HepG2 (cell line): ENCODE measurements around the gene TGIF1. TPM values are rescaled to one million over a fixed set of nuclear protein-coding genes. Genes with fewer than 3 reads are reported as not detected.

Experiments
- AKAP8 ChIP-seq: sonication (generic); formaldehyde crosslinking; IDR thresholded peaks from 2 replicates; pipeline ENCODE4 v1.5.1; 2020; ENCODE audit warnings: mild to moderate bottlenecking, missing genetic modification reagents
- CSRNP1 ChIP-seq: sonication (generic); formaldehyde crosslinking; IDR thresholded peaks from 2 replicates; pipeline ENCODE4 v1.8.1; 2023; ENCODE audit warnings: mild to moderate bottlenecking, missing genetic modification reagents
- FOXK1 ChIP-seq: sonication (generic); formaldehyde crosslinking; IDR thresholded peaks from 2 replicates; pipeline ENCODE4 v1.4.0; 2020; ENCODE audit warnings: low read depth, missing genetic modification reagents, borderline replicate concordance
- MNT ChIP-seq: fragments of 450-650 bp; IDR thresholded peaks from 2 replicates; pipeline ENCODE4 v1.6.1; 2016
- MTF2 ChIP-seq: sonication (generic); formaldehyde crosslinking; IDR thresholded peaks from 2 replicates; pipeline ENCODE4 v1.5.0; 2020; ENCODE audit warnings: missing genetic modification reagents, borderline replicate concordance
- NR2F2 ChIP-seq: IDR thresholded peaks from 2 replicates; pipeline ENCODE4 v1.6.1; 2012; ENCODE audit warnings: low read depth, inconsistent platforms, borderline replicate concordance
- PHF21A ChIP-seq: sonication (generic); formaldehyde crosslinking; IDR thresholded peaks from 2 replicates; pipeline ENCODE4 v1.5.0; 2020; ENCODE audit warnings: mild to moderate bottlenecking, missing genetic modification reagents
- POLR2A ChIP-seq, 2 experiments: IDR thresholded peaks; 2 replicates each; pipeline ENCODE4 v1.6.1; 2011; ENCODE audit warnings: low read depth in 2 of 2, low read length in 2 of 2, mild to moderate bottlenecking in 1 of 2, moderate library complexity in 1 of 2; ENCODE audit not compliant: insufficient read depth in 1 of 2
- RFX5 ChIP-seq: IDR thresholded peaks from 2 replicates; pipeline ENCODE4 v1.6.1; 2011; ENCODE audit warnings: low read depth, low read length, improper control_type of control experiment
- SCMH1 ChIP-seq: sonication (generic); formaldehyde crosslinking; IDR thresholded peaks from 2 replicates; pipeline ENCODE4 v1.9.0; 2021; ENCODE audit warnings: missing genetic modification reagents, mild to moderate bottlenecking, borderline replicate concordance
- SMAD9 ChIP-seq: sonication (generic); formaldehyde crosslinking; IDR thresholded peaks from 2 replicates; pipeline ENCODE4 v1.5.1; 2020; ENCODE audit warnings: mild to moderate bottlenecking, missing genetic modification reagents
- SMARCE1 ChIP-seq: fragments of 450-650 bp; IDR thresholded peaks from 2 replicates; pipeline ENCODE4 v1.6.1; 2017; ENCODE audit warnings: borderline replicate concordance
- TBX3 ChIP-seq: fragments of 450-650 bp; IDR thresholded peaks from 2 replicates; pipeline ENCODE4 v1.6.1; 2017; ENCODE audit warnings: antibody characterized with exemption, mild to moderate bottlenecking, inconsistent platforms, borderline replicate concordance
- TGIF2 ChIP-seq: IDR thresholded peaks from 2 replicates; pipeline ENCODE4 v1.6.1; 2016; ENCODE audit warnings: control low read depth, missing compliant biosample characterization
- ZBTB1 ChIP-seq: sonication (generic); formaldehyde crosslinking; IDR thresholded peaks from 2 replicates; pipeline ENCODE4 v1.4.0; 2020; ENCODE audit warnings: missing genetic modification reagents, borderline replicate concordance
- ZFX ChIP-seq: sonication (generic); formaldehyde crosslinking; IDR thresholded peaks from 2 replicates; pipeline ENCODE4 v1.4.0; 2020; ENCODE audit warnings: mild to moderate bottlenecking, low read depth, missing genetic modification reagents, moderate library complexity
- ZFYVE20 ChIP-seq: sonication (generic); formaldehyde crosslinking; IDR thresholded peaks from 2 replicates; pipeline ENCODE4 v1.8.0; 2023; ENCODE audit warnings: low read depth, mild to moderate bottlenecking, moderate library complexity, missing genetic modification reagents, borderline replicate concordance
- ZNF530 ChIP-seq: sonication (generic); formaldehyde crosslinking; IDR thresholded peaks from 2 replicates; pipeline ENCODE4 v1.5.0; 2020; ENCODE audit warnings: low read depth, mild to moderate bottlenecking, missing genetic modification reagents
- ZNF776 ChIP-seq: sonication (generic); formaldehyde crosslinking; IDR thresholded peaks from 2 replicates; pipeline ENCODE4 v1.4.0; 2020; ENCODE audit warnings: mild to moderate bottlenecking, missing genetic modification reagents
- polyA plus RNA-seq, 8 experiments: library from polyadenylated mRNA; depleted of rRNA in 3 of 8; stranded (reverse) in 7 of 8; unstranded in 1 of 8; fragments of >200 nt; fragmentation: Illumina TruSeq in 4 of 8; extraction: Trizol in 4 of 8; gene quantifications; 2 replicates each; pipeline versions ENCODE4 v1.2.1 to v1.2.3, GENCODE V29; 2011 to 2016; ENCODE audit warnings: low read depth in 4 of 8, missing spikeins in 1 of 8, mixed read lengths in 1 of 8; ENCODE audit not compliant: insufficient read depth in 1 of 8
- total RNA-seq, 5 experiments: library from RNA; depleted of rRNA; stranded (reverse); fragments of >200 nt; fragmentation: Illumina TruSeq; extraction: Trizol; gene quantifications; 2 replicates each; pipeline ENCODE4 v1.2.3, GENCODE V29; 2016; ENCODE audit warnings: low read depth in 1 of 5
- TF ChIP-seq, protein P1 (sequence below): sonication (generic); formaldehyde crosslinking; IDR thresholded peaks from 2 replicates; pipeline ENCODE4 v1.4.0; 2020; ENCODE audit warnings: missing genetic modification reagents, borderline replicate concordance
- TF ChIP-seq, protein P2 (sequence below): IDR thresholded peaks from 2 replicates; pipeline ENCODE4 v1.6.1; 2016; ENCODE audit warnings: low read depth

TGIF1 gene
- total and polyA plus RNA-seq, 2 of the 13 experiments (the other 11 are each of a cell fraction or from before 2014, with no cell fraction given): 50.0 to 76.1 TPM

GRCh38 chr18:3447895-3448837, 1.8 kb upstream of the TGIF1 start (continued):
- TF ChIP-seq, protein P1, sequence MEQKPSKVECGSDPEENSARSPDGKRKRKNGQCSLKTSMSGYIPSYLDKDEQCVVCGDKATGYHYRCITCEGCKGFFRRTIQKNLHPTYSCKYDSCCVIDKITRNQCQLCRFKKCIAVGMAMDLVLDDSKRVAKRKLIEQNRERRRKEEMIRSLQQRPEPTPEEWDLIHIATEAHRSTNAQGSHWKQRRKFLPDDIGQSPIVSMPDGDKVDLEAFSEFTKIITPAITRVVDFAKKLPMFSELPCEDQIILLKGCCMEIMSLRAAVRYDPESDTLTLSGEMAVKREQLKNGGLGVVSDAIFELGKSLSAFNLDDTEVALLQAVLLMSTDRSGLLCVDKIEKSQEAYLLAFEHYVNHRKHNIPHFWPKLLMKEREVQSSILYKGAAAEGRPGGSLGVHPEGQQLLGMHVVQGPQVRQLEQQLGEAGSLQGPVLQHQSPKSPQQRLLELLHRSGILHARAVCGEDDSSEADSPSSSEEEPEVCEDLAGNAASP (CRISPR knock-in tag): peak; percentile 28; the same call in 1 of the 2 replicates
- TF ChIP-seq ZFX (CRISPR knock-in tag): no peak; the same call in none of the 2 replicates
- peak; percentile 84 to 90 for TF ChIP-seq POLR2A (IDR thresholded peaks at IDR 0.05; ENCODE audit: insufficient read depth in 1 of 2, low read depth in 2 of 2, low read length in 2 of 2)
- peak; percentile 13; the same call in 1 of the 2 replicates for TF ChIP-seq TBX3
- TF ChIP-seq CSRNP1 (CRISPR knock-in tag): peak; percentile 95
- TF ChIP-seq MTF2 (CRISPR knock-in tag): peak; percentile 70; the same call in 1 of the 2 replicates
- TF ChIP-seq AKAP8: no peak
- no peak for TF ChIP-seq SMARCE1
- TF ChIP-seq RFX5: no peak
- TF ChIP-seq ZNF776 (CRISPR knock-in tag): 0 out of 2 replicates have a peak, but pooled peaks have one; percentile 73
- peak; percentile 95 for TF ChIP-seq PHF21A (CRISPR knock-in tag)
- peak; percentile 74; the same call in 1 of the 2 replicates for TF ChIP-seq ZBTB1
- TF ChIP-seq ZNF530 (CRISPR knock-in tag): no peak
- TF ChIP-seq NR2F2: no peak
- no peak for TF ChIP-seq SCMH1 (CRISPR knock-in tag)
- TF ChIP-seq FOXK1 (CRISPR knock-in tag): peak; percentile 60; the same call in 1 of the 2 replicates
- TF ChIP-seq ZFYVE20 (CRISPR knock-in tag): no peak
- 0 out of 2 replicates have a peak, but pooled peaks have one; percentile 49 for TF ChIP-seq SMAD9 (CRISPR knock-in tag)
- TF ChIP-seq, protein P2, sequence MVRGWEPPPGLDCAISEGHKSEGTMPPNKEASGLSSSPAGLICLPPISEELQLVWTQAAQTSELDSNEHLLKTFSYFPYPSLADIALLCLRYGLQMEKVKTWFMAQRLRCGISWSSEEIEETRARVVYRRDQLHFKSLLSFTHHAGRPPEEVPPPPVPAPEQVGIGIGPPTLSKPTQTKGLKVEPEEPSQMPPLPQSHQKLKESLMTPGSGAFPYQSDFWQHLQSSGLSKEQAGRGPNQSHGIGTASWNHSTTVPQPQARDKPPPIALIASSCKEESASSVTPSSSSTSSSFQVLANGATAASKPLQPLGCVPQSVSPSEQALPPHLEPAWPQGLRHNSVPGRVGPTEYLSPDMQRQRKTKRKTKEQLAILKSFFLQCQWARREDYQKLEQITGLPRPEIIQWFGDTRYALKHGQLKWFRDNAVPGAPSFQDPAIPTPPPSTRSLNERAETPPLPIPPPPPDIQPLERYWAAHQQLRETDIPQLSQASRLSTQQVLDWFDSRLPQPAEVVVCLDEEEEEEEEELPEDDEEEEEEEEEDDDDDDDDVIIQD (CRISPR knock-in tag): peak; percentile 88
- TF ChIP-seq TGIF2 (CRISPR knock-in tag): no peak
- no peak for TF ChIP-seq MNT
